ENCODE measurements around the gene PSMF1.

The PSMF1 gene

DNA sequence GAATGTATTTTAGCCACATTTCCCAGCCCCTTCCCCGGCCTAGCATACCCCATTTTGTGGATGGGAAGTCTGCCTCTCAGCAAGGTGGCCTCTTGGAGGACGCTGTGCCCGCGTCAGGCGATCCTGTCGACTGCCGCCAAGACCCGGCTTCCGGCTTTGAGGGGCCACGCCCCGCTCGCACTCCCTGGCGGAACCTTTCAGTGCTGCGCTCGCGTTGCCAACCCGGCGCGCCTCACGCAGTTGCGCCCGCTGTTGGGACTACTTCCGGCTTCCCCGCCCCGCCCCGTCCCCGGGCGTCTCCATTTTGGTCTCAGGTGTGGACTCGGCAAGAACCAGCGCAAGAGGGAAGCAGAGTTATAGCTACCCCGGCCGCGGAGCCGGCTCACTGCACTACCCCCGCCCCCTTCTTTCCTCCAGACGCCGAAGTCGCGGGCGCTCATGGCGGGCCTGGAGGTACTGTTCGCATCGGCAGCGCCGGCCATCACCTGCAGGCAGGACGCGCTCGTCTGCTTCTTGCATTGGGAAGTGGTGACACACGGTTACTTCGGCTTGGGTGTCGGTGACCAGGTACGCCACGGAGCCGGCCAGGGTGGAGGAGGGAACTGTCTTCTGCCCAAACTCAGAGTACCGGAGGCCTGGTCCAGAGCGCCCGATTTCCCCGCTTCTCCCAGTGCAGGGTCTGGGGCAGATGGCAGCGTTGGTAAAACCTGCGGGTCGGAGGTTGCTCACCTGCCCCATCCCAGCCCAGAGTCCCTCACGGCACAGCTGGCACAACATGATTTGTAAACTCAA is at the start of gene PSMF1:
PSMF1 (plus strand) TSS at position 267 of the 792 bp plus-strand sequence; CDS start at position 439, 172 bp downstream.
- Mint-ChIP-seq H3K9me3 (no peaks in the 10 kb centered on the region), H3K36me3 (ENCODE audit: low read depth) (peaks cover 8% of the 10 kb centered on the region), H3K4me3 (peak within 1 kb of the TSS; percentile 96), H3K4me1 (peaks cover 56% of the 10 kb centered on the region), H3K27ac (peak within 1 kb of the TSS; percentile 60), H3K27me3 (ENCODE audit: low read depth, poor library complexity) (peaks cover 19% of the 10 kb centered on the region)
- TF ChIP-seq, protein P1, sequence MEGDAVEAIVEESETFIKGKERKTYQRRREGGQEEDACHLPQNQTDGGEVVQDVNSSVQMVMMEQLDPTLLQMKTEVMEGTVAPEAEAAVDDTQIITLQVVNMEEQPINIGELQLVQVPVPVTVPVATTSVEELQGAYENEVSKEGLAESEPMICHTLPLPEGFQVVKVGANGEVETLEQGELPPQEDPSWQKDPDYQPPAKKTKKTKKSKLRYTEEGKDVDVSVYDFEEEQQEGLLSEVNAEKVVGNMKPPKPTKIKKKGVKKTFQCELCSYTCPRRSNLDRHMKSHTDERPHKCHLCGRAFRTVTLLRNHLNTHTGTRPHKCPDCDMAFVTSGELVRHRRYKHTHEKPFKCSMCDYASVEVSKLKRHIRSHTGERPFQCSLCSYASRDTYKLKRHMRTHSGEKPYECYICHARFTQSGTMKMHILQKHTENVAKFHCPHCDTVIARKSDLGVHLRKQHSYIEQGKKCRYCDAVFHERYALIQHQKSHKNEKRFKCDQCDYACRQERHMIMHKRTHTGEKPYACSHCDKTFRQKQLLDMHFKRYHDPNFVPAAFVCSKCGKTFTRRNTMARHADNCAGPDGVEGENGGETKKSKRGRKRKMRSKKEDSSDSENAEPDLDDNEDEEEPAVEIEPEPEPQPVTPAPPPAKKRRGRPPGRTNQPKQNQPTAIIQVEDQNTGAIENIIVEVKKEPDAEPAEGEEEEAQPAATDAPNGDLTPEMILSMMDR (IDR thresholded peaks at IDR 0.05), result no peak
- DNase-seq, result peak; percentile 94

DNA sequence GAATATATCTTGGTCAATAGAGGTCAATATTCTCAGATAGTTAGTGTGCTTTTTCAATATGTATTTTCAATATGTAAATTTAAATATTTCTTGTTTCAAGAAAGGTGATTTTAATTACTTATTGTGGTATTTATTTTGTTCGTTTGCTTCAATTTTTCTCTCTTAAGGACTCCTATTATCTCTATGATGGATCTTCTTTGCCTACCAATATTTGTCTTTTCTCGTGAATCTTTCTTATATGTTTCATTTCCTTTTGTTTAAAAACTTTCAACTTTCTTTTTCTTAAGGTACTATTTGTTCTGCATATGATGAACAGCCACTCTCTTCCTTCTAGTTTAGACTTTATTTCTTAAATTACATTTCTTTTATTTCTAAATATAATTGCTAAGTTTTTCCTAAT is 46.1 kb upstream of the PSMF1 start:
- H3K36me3 Mint-ChIP-seq (ENCODE audit: low read depth), result peaks cover 15% of the 10 kb centered on the region
- H3K4me3 Mint-ChIP-seq, result no peak overlapping the region
- H3K4me1 Mint-ChIP-seq, result no peaks in the 10 kb centered on the region
- H3K27ac Mint-ChIP-seq, result no peak overlapping the region
- TF ChIP-seq, protein P1 (IDR thresholded peaks at IDR 0.05), result no peak
- DNase-seq, result no peak
- peaks cover 25% of the 10 kb centered on the region for H3K9me3 Mint-ChIP-seq
- H3K27me3 Mint-ChIP-seq (ENCODE audit: low read depth, poor library complexity), result peaks cover 18% of the 10 kb centered on the region

- Mint-ChIP-seq H3K27ac (no peak overlapping the region), H3K4me1 (no peaks in the 10 kb centered on the region), H3K4me3 (no peak overlapping the region), H3K36me3 (ENCODE audit: low read depth) (peaks cover 15% of the 10 kb centered on the region), H3K9me3 (peaks cover 20% of the 10 kb centered on the region), H3K27me3 (ENCODE audit: low read depth, poor library complexity) (peaks cover 9% of the 10 kb centered on the region)
- no peak for DNase-seq
- TF ChIP-seq, protein P1 (IDR thresholded peaks at IDR 0.05), result no peak
Observed at GRCh38 chr20:1075616-1076015, 42.8 kb upstream of the PSMF1 start.

DNA sequence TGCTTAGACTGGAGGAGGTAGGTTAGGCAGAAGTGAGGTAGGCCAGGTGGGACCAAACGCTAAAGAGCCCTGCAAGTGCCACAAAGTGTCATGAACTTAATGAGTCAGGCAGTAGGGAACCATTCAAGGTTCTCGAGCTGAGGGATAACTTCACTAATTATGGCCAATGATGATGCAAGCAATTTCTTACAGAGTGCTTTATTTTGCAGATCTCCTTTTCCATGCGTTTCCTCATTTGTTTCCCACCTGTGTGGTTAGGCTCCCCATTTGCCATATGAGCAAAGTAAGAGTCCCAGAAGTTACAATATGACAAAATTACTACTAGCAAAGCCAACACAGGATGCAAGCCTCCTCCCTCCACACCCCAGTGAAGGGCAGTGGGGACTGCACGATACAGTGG is 36.5 kb upstream of the PSMF1 start:
- H3K4me1 Mint-ChIP-seq, result peaks cover 8% of the 10 kb centered on the region
- no peaks in the 10 kb centered on the region for H3K27me3 Mint-ChIP-seq (ENCODE audit: low read depth, poor library complexity)
- TF ChIP-seq, protein P1 (IDR thresholded peaks at IDR 0.05), result no peak
- H3K36me3 Mint-ChIP-seq (ENCODE audit: low read depth), result peaks cover 10% of the 10 kb centered on the region
- no peak overlapping the region for H3K4me3 Mint-ChIP-seq
- peaks cover 25% of the 10 kb centered on the region for H3K9me3 Mint-ChIP-seq
- no peak for DNase-seq
- no peak overlapping the region for H3K27ac Mint-ChIP-seq

- Mint-ChIP-seq H3K4me1 (peaks cover 16% of the 10 kb centered on the region), H3K27ac (no peak overlapping the region), H3K4me3 (no peak overlapping the region), H3K36me3 (ENCODE audit: low read depth) (peaks cover 10% of the 10 kb centered on the region), H3K9me3 (peaks cover 26% of the 10 kb centered on the region), H3K27me3 (ENCODE audit: low read depth, poor library complexity) (no peaks in the 10 kb centered on the region)
- TF ChIP-seq, protein P1 (IDR thresholded peaks at IDR 0.05), result no peak
- DNase-seq, result no peak
Observed at GRCh38 chr20:1083431-1084080, 34.8 kb upstream of the PSMF1 start.

Measured in nephron progenitor cell (in vitro differentiated cells).